OCI-LY3 (cell line): Measurements from ENCODE around the gene GTF3C5.

Experiments
- EZH2phosphoT487 ChIP-seq: fragments of 200-600 bp; shearing (Covaris generic); IDR thresholded peaks from 2 replicates; pipeline ENCODE4 v1.6.1; 2018; ENCODE audit warnings: antibody characterized with exemption, mixed run types, low read depth
- TF ChIP-seq, protein P1 (sequence below): fragments of 200-600, 300-600 bp; sonication (generic); IDR thresholded peaks from 2 replicates; pipeline ENCODE4 v1.5.1; 2014; ENCODE audit warnings: antibody characterized with exemption, low read length, low read depth

DNA sequence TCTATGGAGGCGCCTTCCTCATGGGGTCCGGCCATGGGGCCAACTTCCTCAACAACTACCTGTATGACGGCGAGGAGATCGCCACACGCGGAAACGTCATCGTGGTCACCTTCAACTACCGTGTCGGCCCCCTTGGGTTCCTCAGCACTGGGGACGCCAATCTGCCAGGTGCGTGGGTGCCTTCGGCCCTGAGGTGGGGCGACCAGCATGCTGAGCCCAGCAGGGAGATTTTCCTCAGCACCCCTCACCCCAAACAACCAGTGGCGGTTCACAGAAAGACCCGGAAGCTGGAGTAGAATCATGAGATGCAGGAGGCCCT, 34.2 kb downstream of the GTF3C5 start:
- TF ChIP-seq, protein P1, sequence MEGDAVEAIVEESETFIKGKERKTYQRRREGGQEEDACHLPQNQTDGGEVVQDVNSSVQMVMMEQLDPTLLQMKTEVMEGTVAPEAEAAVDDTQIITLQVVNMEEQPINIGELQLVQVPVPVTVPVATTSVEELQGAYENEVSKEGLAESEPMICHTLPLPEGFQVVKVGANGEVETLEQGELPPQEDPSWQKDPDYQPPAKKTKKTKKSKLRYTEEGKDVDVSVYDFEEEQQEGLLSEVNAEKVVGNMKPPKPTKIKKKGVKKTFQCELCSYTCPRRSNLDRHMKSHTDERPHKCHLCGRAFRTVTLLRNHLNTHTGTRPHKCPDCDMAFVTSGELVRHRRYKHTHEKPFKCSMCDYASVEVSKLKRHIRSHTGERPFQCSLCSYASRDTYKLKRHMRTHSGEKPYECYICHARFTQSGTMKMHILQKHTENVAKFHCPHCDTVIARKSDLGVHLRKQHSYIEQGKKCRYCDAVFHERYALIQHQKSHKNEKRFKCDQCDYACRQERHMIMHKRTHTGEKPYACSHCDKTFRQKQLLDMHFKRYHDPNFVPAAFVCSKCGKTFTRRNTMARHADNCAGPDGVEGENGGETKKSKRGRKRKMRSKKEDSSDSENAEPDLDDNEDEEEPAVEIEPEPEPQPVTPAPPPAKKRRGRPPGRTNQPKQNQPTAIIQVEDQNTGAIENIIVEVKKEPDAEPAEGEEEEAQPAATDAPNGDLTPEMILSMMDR: no peak
- no peak for TF ChIP-seq EZH2phosphoT487
